ENCODE measurements around the gene FGF13. TPM values are rescaled to one million over a fixed set of nuclear protein-coding genes. Genes with fewer than 3 reads are reported as not detected.

FGF13 gene
- total RNA-seq, 1 donor from 2014 or later, result 4.0 TPM

- DNase-seq (no peak), ATAC-seq (peak in 1 of 2 donors; percentile 66)
- Histone ChIP-seq H3K9me3 (no peaks in the 10 kb centered on the region), H3K27me3 (ENCODE audit: low read depth) (no peaks in the 10 kb centered on the region), H3K4me3 (no peak overlapping the region), H3K27ac (no peak overlapping the region), H3K4me1 (no peaks in the 10 kb centered on the region), H3K36me3 (no peaks in the 10 kb centered on the region)
- peak; percentile 62 for TF ChIP-seq CTCF (IDR thresholded peaks at IDR 0.05)
- intact Hi-C loops (cut with DNase I), result no loop called here
Measured at GRCh38 chrX:138745196-138745595, 33.7 kb upstream of the FGF13 start.

GRCh38 chrX:138742217-138742616, 30.7 kb upstream of the FGF13 start:
- no peak overlapping the region for H3K27ac ChIP-seq
- DNase-seq (no peak), ATAC-seq (no peak)
- H3K9me3 ChIP-seq, result no peaks in the 10 kb centered on the region
- H3K36me3 ChIP-seq, result no peaks in the 10 kb centered on the region
- intact Hi-C loops (cut with DNase I), result no loop called here
- no peaks in the 10 kb centered on the region for H3K4me1 ChIP-seq
- no peaks in the 10 kb centered on the region for H3K27me3 ChIP-seq (ENCODE audit: low read depth)
- no peak overlapping the region for H3K4me3 ChIP-seq
- no peak for TF ChIP-seq CTCF (IDR thresholded peaks at IDR 0.05)

- intact Hi-C loops (cut with DNase I), result no loop called here
- no peaks in the 10 kb centered on the region for H3K4me1 ChIP-seq
- TF ChIP-seq CTCF (IDR thresholded peaks at IDR 0.05), result no peak
- ATAC-seq, result no peak
- no peak for DNase-seq
- H3K36me3 ChIP-seq, result no peaks in the 10 kb centered on the region
- no peaks in the 10 kb centered on the region for H3K9me3 ChIP-seq
- no peak overlapping the region for H3K4me3 ChIP-seq
- no peak overlapping the region for H3K27ac ChIP-seq
- H3K27me3 ChIP-seq (ENCODE audit: low read depth), result no peaks in the 10 kb centered on the region
Measured at GRCh38 chrX:138740341-138740740, 28.8 kb upstream of the FGF13 start.

GRCh38 chrX:138723301-138723700, 11.8 kb upstream of the FGF13 start:
- H3K27ac ChIP-seq, result no peak overlapping the region
- H3K27me3 ChIP-seq (ENCODE audit: low read depth), result no peaks in the 10 kb centered on the region
- no peak overlapping the region for H3K4me3 ChIP-seq
- no peak for ATAC-seq
- intact Hi-C loops (cut with DNase I), result no loop called here
- TF ChIP-seq CTCF (IDR thresholded peaks at IDR 0.05), result no peak
- no peaks in the 10 kb centered on the region for H3K9me3 ChIP-seq
- no peak for DNase-seq
- no peaks in the 10 kb centered on the region for H3K4me1 ChIP-seq
- no peaks in the 10 kb centered on the region for H3K36me3 ChIP-seq

GRCh38 chrX:138719396-138719795, 7.9 kb upstream of the FGF13 start:
- Histone ChIP-seq H3K36me3 (no peaks in the 10 kb centered on the region), H3K27ac (no peak overlapping the region), H3K9me3 (no peaks in the 10 kb centered on the region), H3K27me3 (ENCODE audit: low read depth) (no peaks in the 10 kb centered on the region), H3K4me1 (no peaks in the 10 kb centered on the region), H3K4me3 (no peak overlapping the region)
- TF ChIP-seq CTCF (IDR thresholded peaks at IDR 0.05), result no peak
- DNase-seq, result no peak
- ATAC-seq, result no peak
- intact Hi-C loops (cut with DNase I), result no loop called here

- intact Hi-C loops (cut with DNase I), result no loop called here
- Histone ChIP-seq H3K9me3 (no peaks in the 10 kb centered on the region), H3K27me3 (ENCODE audit: low read depth) (no peaks in the 10 kb centered on the region), H3K27ac (no peak overlapping the region), H3K4me3 (no peak overlapping the region), H3K4me1 (no peaks in the 10 kb centered on the region), H3K36me3 (no peaks in the 10 kb centered on the region)
- no peak for TF ChIP-seq CTCF (IDR thresholded peaks at IDR 0.05)
- ATAC-seq (no peak), DNase-seq (no peak)
Measured at GRCh38 chrX:138718941-138719340, 7.4 kb upstream of the FGF13 start.
